C4-2B (cell line): ENCODE results near the gene FUOM.

Source experiments
- CTCF ChIP-seq: fragments of 450-650 bp; conservative IDR thresholded peaks from 2 replicates; pipeline ENCODE4 v1.5.1; 2017; ENCODE audit warnings: mild to moderate bottlenecking
- ZFX ChIP-seq: fragments of 450-650 bp; IDR thresholded peaks from 2 replicates; pipeline ENCODE4 v1.6.1; 2017

GRCh38 chr10:133337370-133337725 lies 20.5 kb downstream of the FUOM start:
- no peak for TF ChIP-seq CTCF
- TF ChIP-seq ZFX, result no peak
